IMR-90 (cell line): ENCODE data around the gene UBR1. TPM values are rescaled to one million over a fixed set of nuclear protein-coding genes. Genes with fewer than 3 reads are reported as not detected.

Source experiments
- ATAC-seq: fragments of 200-7000 bp; cut with Tn5 transposase; 2 replicates; pipeline ENCODE4 v1.9.1; 2020; ENCODE audit warnings: low read depth, mild to moderate bottlenecking, moderate library complexity
- BruUV-seq: library from RNA; stranded (reverse); fragments of 400-500 nt; replicated peaks from 2 replicates; lab custom pipeline; 2021; lab: Mats Ljungman, UMichigan
- CTCF ChIA-PET: fragments of 300-600 bp; formaldehyde crosslinking; extraction: SDS; loops from one replicate; lab custom pipeline; 2021; ENCODE audit warnings: antibody characterized with exemption; lab: Yijun Ruan, JAX
- POLR2A ChIA-PET: fragments of 300-600 bp; sonication (Branson Sonifier 250); formaldehyde crosslinking; loops from one replicate; lab custom pipeline; 2022; ENCODE audit warnings: antibody characterized with exemption; ENCODE audit not compliant: unreplicated experiment; lab: Charles Lee
- DNase-seq: peaks from one replicate; pipeline ENCODE4 v3.0.0; 2013
- H2AFZ ChIP-seq: replicated peaks from 2 replicates; pipeline ENCODE3; 2013; ENCODE audit warnings: low read length, mild to moderate bottlenecking; ENCODE audit not compliant: poor library complexity
- H2AK5ac ChIP-seq: 2 replicates; pipeline ENCODE4 v1.6.1; 2013; ENCODE audit warnings: low read depth, low read length, inconsistent platforms
- H2AK9ac ChIP-seq: replicated peaks from 2 replicates; pipeline ENCODE3; 2013; ENCODE audit warnings: mild to moderate bottlenecking, low read depth, low read length, moderate library complexity; ENCODE audit not compliant: poor library complexity
- H2BK120ac ChIP-seq: 2 replicates; pipeline ENCODE4 v1.6.1; 2013; ENCODE audit warnings: low read depth, low read length, inconsistent platforms
- H2BK15ac ChIP-seq: 3 replicates; pipeline ENCODE4 v1.6.1; 2013; ENCODE audit warnings: low read depth, low read length, inconsistent platforms
- H2BK20ac ChIP-seq: 2 replicates; pipeline ENCODE4 v1.6.1; 2013; ENCODE audit warnings: low read depth, mild to moderate bottlenecking, inconsistent platforms, low read length, moderate library complexity
- H2BK5ac ChIP-seq: 2 replicates; pipeline ENCODE4 v1.6.1; 2013; ENCODE audit warnings: mild to moderate bottlenecking, low read depth, low read length, inconsistent platforms; ENCODE audit not compliant: poor library complexity, severe bottlenecking
- H3K14ac ChIP-seq: replicated peaks from 2 replicates; pipeline ENCODE4 v1.6.1; 2013; ENCODE audit warnings: low read depth, low read length, inconsistent platforms
- H3K18ac ChIP-seq: 2 replicates; pipeline ENCODE4 v1.6.1; 2013; ENCODE audit warnings: low read depth, low read length, control low read depth
- H3K23ac ChIP-seq: 2 replicates; pipeline ENCODE4 v1.6.1; 2013; ENCODE audit warnings: low read depth, low read length, inconsistent platforms
- H3K27ac ChIP-seq: 2 replicates; pipeline ENCODE4 v1.5.1; 2013; ENCODE audit warnings: mild to moderate bottlenecking, control low read depth, low read length; ENCODE audit not compliant: insufficient read depth
- H3K27me3 ChIP-seq: 2 replicates; pipeline ENCODE4 v1.6.1; 2013; ENCODE audit warnings: low read length; ENCODE audit not compliant: control insufficient read depth, insufficient read depth
- H3K36me3 ChIP-seq: 2 replicates; pipeline ENCODE4 v1.6.1; 2013; ENCODE audit warnings: low read length, mixed read lengths; ENCODE audit not compliant: control insufficient read depth, insufficient read depth
- H3K4ac ChIP-seq: 2 replicates; pipeline ENCODE4 v1.6.1; 2013; ENCODE audit warnings: low read depth, low read length, inconsistent platforms
- H3K4me1 ChIP-seq: 2 replicates; pipeline ENCODE4 v1.6.1; 2013; ENCODE audit warnings: low read length, mixed read lengths; ENCODE audit not compliant: control insufficient read depth, insufficient read depth
- H3K4me2 ChIP-seq: 2 replicates; pipeline ENCODE4 v1.6.1; 2013; ENCODE audit warnings: low read depth, mild to moderate bottlenecking, control low read depth, low read length, moderate library complexity
- H3K4me3 ChIP-seq: 2 replicates; pipeline ENCODE4 v1.5.1; 2013; ENCODE audit warnings: low read depth, mild to moderate bottlenecking, control low read depth, low read length, moderate library complexity; ENCODE audit not compliant: insufficient read depth
- H3K56ac ChIP-seq: 2 replicates; pipeline ENCODE4 v1.6.1; 2013; ENCODE audit warnings: low read length, inconsistent platforms; ENCODE audit not compliant: insufficient read depth; ENCODE audit errors: extremely low read depth
- H3K79me1 ChIP-seq, 2 experiments: 2 replicates each; pipeline ENCODE4 v1.6.1; 2013; ENCODE audit warnings: low read length in 2 of 2, inconsistent platforms in 1 of 2, low read depth in 1 of 2
- H3K9ac ChIP-seq: 2 replicates; pipeline ENCODE4 v1.6.1; 2013; ENCODE audit warnings: low read depth, low read length, control low read depth
- H3K9me1 ChIP-seq: 2 replicates; pipeline ENCODE4 v1.6.1; 2013; ENCODE audit warnings: low read length, inconsistent platforms; ENCODE audit not compliant: insufficient read depth
- H3K9me3 ChIP-seq: 2 replicates; pipeline ENCODE4 v1.6.1; 2013; ENCODE audit warnings: low read length; ENCODE audit not compliant: control insufficient read depth, insufficient read depth
- H4K20me1 ChIP-seq: 2 replicates; pipeline ENCODE4 v1.6.1; 2013; ENCODE audit warnings: low read length, inconsistent platforms; ENCODE audit not compliant: insufficient read depth
- H4K5ac ChIP-seq: 2 replicates; pipeline ENCODE4 v1.6.1; 2013; ENCODE audit warnings: mild to moderate bottlenecking, low read depth, low read length, control low read depth
- H4K8ac ChIP-seq, 2 experiments: 2 replicates each; pipeline ENCODE4 v1.6.1; 2013; ENCODE audit warnings: low read depth in 2 of 2, low read length in 2 of 2, control low read depth in 1 of 2, inconsistent platforms in 1 of 2
- H4K91ac ChIP-seq: 2 replicates; pipeline ENCODE4 v1.6.1; 2013; ENCODE audit warnings: low read depth, low read length, inconsistent platforms; ENCODE audit not compliant: insufficient read depth
- BHLHE40 ChIP-seq: fragments of 150-350 bp; IDR thresholded peaks from 2 replicates; pipeline ENCODE4 v1.6.1; 2016; ENCODE audit warnings: mild to moderate bottlenecking, low read depth, low read length
- CEBPB ChIP-seq: IDR thresholded peaks from 2 replicates; pipeline ENCODE4 v1.6.1; 2012; ENCODE audit warnings: low read depth, low read length, improper control_type of control experiment
- CHD1 ChIP-seq: IDR thresholded peaks from 2 replicates; pipeline ENCODE4 v1.6.1; 2012; ENCODE audit warnings: low read depth, low read length, improper control_type of control experiment
- ELK1 ChIP-seq: fragments of 150-350 bp; IDR thresholded peaks from 2 replicates; pipeline ENCODE4 v1.6.1; 2016; ENCODE audit warnings: low read depth, mild to moderate bottlenecking, low read length, moderate library complexity, borderline replicate concordance
- MAFK ChIP-seq: IDR thresholded peaks from 2 replicates; pipeline ENCODE4 v1.6.1; 2012; ENCODE audit warnings: low read depth, low read length, improper control_type of control experiment
- MAZ ChIP-seq: IDR thresholded peaks from 2 replicates; pipeline ENCODE4 v1.6.1; 2012; ENCODE audit warnings: low read depth, mild to moderate bottlenecking, low read length, improper control_type of control experiment, moderate library complexity, borderline replicate concordance
- NFE2L2 ChIP-seq: fragments of 150-350 bp; IDR thresholded peaks from 2 replicates; pipeline ENCODE4 v1.6.1; 2016; ENCODE audit warnings: low read depth, mild to moderate bottlenecking, low read length
- POLR2A ChIP-seq: IDR thresholded peaks from 2 replicates; pipeline ENCODE4 v1.6.1; 2012; ENCODE audit warnings: mild to moderate bottlenecking, low read depth, low read length
- RAD21 ChIP-seq: IDR thresholded peaks from 2 replicates; pipeline ENCODE4 v1.6.1; 2012; ENCODE audit warnings: low read length, improper control_type of control experiment
- RCOR1 ChIP-seq: IDR thresholded peaks from 2 replicates; pipeline ENCODE4 v1.6.1; 2012; ENCODE audit warnings: mild to moderate bottlenecking, low read length, improper control_type of control experiment; ENCODE audit not compliant: insufficient replicate concordance
- RFX5 ChIP-seq: IDR thresholded peaks from 2 replicates; pipeline ENCODE4 v1.8.0; 2012; ENCODE audit warnings: low read depth, mild to moderate bottlenecking, low read length, moderate library complexity
- SMC3 ChIP-seq: fragments of 150-350 bp; IDR thresholded peaks from 2 replicates; pipeline ENCODE4 v1.6.1; 2016; ENCODE audit warnings: low read depth, mild to moderate bottlenecking, antibody characterized with exemption, low read length, moderate library complexity
- WGBS, 2 experiments: methylation state at CpG; one replicate each; pipeline versions ENCODE4 v1.1.5 to v1.1.7; 2013; ENCODE audit warnings: missing lambda C conversion rate in 2 of 2; ENCODE audit not compliant: insufficient read length in 1 of 2; ENCODE audit errors: extremely low coverage in 2 of 2; 5-methylcytosine and 5-hydroxymethylcytosine counted together
- dilution Hi-C: fragments of 300-500 bp; cut with HindIII; formaldehyde crosslinking; loops from one replicate; pipeline ENCODE4 v1.14.3; 2018; ENCODE audit warnings: low sequenced_read_pairs; ENCODE audit not compliant: unreplicated experiment
- in situ Hi-C: fragments of 300-500 bp; cut with MboI; formaldehyde crosslinking; loops from 3 replicates; pipeline ENCODE4 v1.14.3; 2019; ENCODE audit warnings: low sequenced_read_pairs, inconsistent platforms, mixed read lengths
- intact Hi-C: fragments of 100-400 bp; cut with micrococcal nuclease; formaldehyde crosslinking; loops from 2 replicates; pipeline ENCODE4 v1.10.0; 2022
- polyA plus RNA-seq, 3 experiments: library from polyadenylated mRNA; depleted of rRNA; stranded (reverse); fragments of >200 nt; gene quantifications; 2 replicates each; pipeline ENCODE4 v1.2.3, GENCODE V29; 2012; ENCODE audit warnings: low replicate concordance in 1 of 3
- total RNA-seq: library from RNA; depleted of rRNA; stranded (reverse); fragments of >200 nt; gene quantifications from 2 replicates; pipeline ENCODE4 v1.2.3, GENCODE V29; 2012
- TF ChIP-seq, protein P1 (sequence below): fragments of 150-350 bp; IDR thresholded peaks from 2 replicates; pipeline ENCODE4 v1.6.1; 2017; ENCODE audit warnings: mild to moderate bottlenecking, antibody characterized with exemption, low read length, low read depth
- TF ChIP-seq, protein P2 (sequence below): conservative IDR thresholded peaks from 2 replicates; pipeline ENCODE4 v1.5.1; 2012; ENCODE audit warnings: mild to moderate bottlenecking, low read depth, low read length, improper control_type of control experiment

The UBR1 gene
- total and polyA plus RNA-seq, 2 of the 4 experiments (the other 2 are of a cell fraction) = 6.5 to 30.1 TPM

DNA sequence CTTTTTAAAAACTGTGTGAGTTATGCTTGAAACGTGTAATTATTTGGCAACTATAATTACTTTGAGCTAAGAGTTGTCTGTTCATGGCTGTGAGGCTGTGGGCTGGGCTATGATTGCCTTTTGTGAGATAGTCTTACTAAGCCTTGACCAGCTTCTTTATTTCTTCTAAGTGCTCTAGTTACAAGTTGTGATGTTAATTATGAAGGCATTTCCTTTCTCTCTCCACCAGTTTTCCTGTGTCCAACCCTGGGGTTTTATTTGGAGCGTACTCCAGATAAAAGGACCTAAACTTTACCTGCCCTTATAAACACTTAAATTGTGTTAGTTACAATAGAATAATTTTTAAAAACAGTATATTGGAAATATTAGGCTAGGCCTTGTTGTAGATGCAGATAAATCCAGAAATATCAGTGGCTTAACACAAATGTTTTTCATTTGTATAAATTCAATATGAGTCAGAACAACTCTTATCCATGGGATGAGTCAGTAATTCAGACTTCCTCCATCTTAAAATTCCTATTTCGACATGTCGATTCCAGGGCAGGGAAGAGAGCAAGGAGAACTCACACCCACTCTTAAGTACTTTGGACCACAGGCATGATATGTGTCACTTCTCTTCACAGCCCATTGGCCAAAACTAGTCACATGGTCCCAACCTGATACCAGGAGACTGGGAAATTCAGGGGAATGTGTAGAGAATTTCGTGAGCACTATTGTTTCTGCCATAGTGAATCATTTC, 44.5 kb upstream of the UBR1 start:
- H3K9ac ChIP-seq = no peak overlapping the region
- no peaks in the 10 kb centered on the region for H3K27me3 ChIP-seq
- peak overlapping the region; percentile 14 to 75; a peak in 1 of 4 replicates for H4K8ac ChIP-seq
- peaks cover 9% of the 10 kb centered on the region for H3K36me3 ChIP-seq
- no peaks in the 10 kb centered on the region for H4K20me1 ChIP-seq
- peaks cover 0 to 5% of the 10 kb centered on the region in 2 experiments; a peak in 3 of 4 replicates for H3K79me1 ChIP-seq
- peak overlapping the region; percentile 32; the same call in 1 of the 2 replicates for H2BK20ac ChIP-seq
- H3K4me3 ChIP-seq = no peak overlapping the region
- DNase-seq (peak; percentile 98), ATAC-seq (peak; percentile 94)
- H3K9me1 ChIP-seq = peaks cover 2% of the 10 kb centered on the region
- WGBS, 2 experiments = no CpG with 5 or more reads among the region's 5 CpGs
- CTCF ChIA-PET = interaction anchor here (1.4 kb wide), 1 partner anchor 8 kb away, joined by 3 read pairs; no protein-coding TSS in a partner anchor
- H4K91ac ChIP-seq = no peak overlapping the region
- peak overlapping the region; percentile 7; the same call in 1 of the 2 replicates for H3K18ac ChIP-seq
- POLR2A ChIA-PET = no interaction called here
- H3K4me2 ChIP-seq = no peak overlapping the region; the same call in 1 of the 2 replicates
- H3K4me1 ChIP-seq = peaks cover 2% of the 10 kb centered on the region; the same call in 1 of the 2 replicates
- peak overlapping the region; percentile 47; the same call in 1 of the 2 replicates for H3K27ac ChIP-seq
- peak overlapping the region; percentile 10 for H3K14ac ChIP-seq
- peak overlapping the region; percentile 1 for H3K4ac ChIP-seq
- peak overlapping the region; percentile 33; the same call in 1 of the 2 replicates for H2BK120ac ChIP-seq
- no peak overlapping the region for H2AK9ac ChIP-seq
- peak overlapping the region; percentile 99 for H2BK5ac ChIP-seq
- H4K5ac ChIP-seq = no peak overlapping the region
- peak overlapping the region; percentile 35 for H2AFZ ChIP-seq
- peak overlapping the region; percentile 2; the same call in 1 of the 2 replicates for H3K23ac ChIP-seq
- no peaks in the 10 kb centered on the region for H3K9me3 ChIP-seq
- H2BK15ac ChIP-seq = no peak overlapping the region
- BruUV-seq = no TSS peak
- no peak overlapping the region for H2AK5ac ChIP-seq
- in situ Hi-C loops = no loop called here
- H3K56ac ChIP-seq = no peak overlapping the region; the same call in 1 of the 2 replicates
- intact Hi-C loops = no loop called here
- dilution Hi-C loops = no loop called here
- TF ChIP-seq CHD1 = no peak
- no peak for TF ChIP-seq RFX5
- no peak for TF ChIP-seq ELK1
- TF ChIP-seq POLR2A = no peak
- TF ChIP-seq, protein P1, sequence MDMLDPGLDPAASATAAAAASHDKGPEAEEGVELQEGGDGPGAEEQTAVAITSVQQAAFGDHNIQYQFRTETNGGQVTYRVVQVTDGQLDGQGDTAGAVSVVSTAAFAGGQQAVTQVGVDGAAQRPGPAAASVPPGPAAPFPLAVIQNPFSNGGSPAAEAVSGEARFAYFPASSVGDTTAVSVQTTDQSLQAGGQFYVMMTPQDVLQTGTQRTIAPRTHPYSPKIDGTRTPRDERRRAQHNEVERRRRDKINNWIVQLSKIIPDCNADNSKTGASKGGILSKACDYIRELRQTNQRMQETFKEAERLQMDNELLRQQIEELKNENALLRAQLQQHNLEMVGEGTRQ = peak; percentile 87
- TF ChIP-seq NFE2L2 = no peak
- TF ChIP-seq RAD21 = no peak
- no peak for TF ChIP-seq MAZ
- TF ChIP-seq, protein P2, sequence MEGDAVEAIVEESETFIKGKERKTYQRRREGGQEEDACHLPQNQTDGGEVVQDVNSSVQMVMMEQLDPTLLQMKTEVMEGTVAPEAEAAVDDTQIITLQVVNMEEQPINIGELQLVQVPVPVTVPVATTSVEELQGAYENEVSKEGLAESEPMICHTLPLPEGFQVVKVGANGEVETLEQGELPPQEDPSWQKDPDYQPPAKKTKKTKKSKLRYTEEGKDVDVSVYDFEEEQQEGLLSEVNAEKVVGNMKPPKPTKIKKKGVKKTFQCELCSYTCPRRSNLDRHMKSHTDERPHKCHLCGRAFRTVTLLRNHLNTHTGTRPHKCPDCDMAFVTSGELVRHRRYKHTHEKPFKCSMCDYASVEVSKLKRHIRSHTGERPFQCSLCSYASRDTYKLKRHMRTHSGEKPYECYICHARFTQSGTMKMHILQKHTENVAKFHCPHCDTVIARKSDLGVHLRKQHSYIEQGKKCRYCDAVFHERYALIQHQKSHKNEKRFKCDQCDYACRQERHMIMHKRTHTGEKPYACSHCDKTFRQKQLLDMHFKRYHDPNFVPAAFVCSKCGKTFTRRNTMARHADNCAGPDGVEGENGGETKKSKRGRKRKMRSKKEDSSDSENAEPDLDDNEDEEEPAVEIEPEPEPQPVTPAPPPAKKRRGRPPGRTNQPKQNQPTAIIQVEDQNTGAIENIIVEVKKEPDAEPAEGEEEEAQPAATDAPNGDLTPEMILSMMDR = no peak
- TF ChIP-seq SMC3 = no peak
- no peak for TF ChIP-seq BHLHE40
- TF ChIP-seq CEBPB = peak; percentile 76; the same call in 1 of the 2 replicates
- TF ChIP-seq MAFK = no peak
- peak; percentile 94 for TF ChIP-seq RCOR1
